HL-60 (cell line): ENCODE results near the gene MLN.

Source experiments
- DNase-seq, 2 experiments: peaks; one replicate each; pipeline ENCODE4 v3.0.0-alpha.2; 2010 to 2020; ENCODE audit warnings: low read depth in 1 of 2, low spot score in 1 of 2
- H3K27ac ChIP-seq: fragments of 250-450 bp; sonication (Bioruptor Pico); replicated peaks from 2 replicates; pipeline ENCODE4 v1.5.1; 2020; ENCODE audit warnings: mild to moderate bottlenecking, moderate library complexity
- H3K27me3 ChIP-seq: fragments of 250-450 bp; sonication (Bioruptor Pico); 2 replicates; pipeline ENCODE4 v1.5.1; 2021; ENCODE audit warnings: mild to moderate bottlenecking, moderate library complexity; ENCODE audit not compliant: insufficient read depth, poor library complexity, severe bottlenecking
- H3K4me3 ChIP-seq: replicated peaks from 2 replicates; pipeline ENCODE4 v1.5.1; 2011; ENCODE audit warnings: mild to moderate bottlenecking, control low read depth, low read length; ENCODE audit not compliant: insufficient read depth
- GABPA ChIP-seq: IDR thresholded peaks from 2 replicates; pipeline ENCODE4 v1.6.1; 2012; ENCODE audit warnings: low read depth
- POLR2AphosphoS5 ChIP-seq: IDR thresholded peaks from 2 replicates; pipeline ENCODE4 v1.6.1; 2012; ENCODE audit warnings: low read depth
- SPI1 ChIP-seq: IDR thresholded peaks from 2 replicates; pipeline ENCODE4 v1.6.1; 2012; ENCODE audit warnings: low read depth, mild to moderate bottlenecking, borderline replicate concordance
- TF ChIP-seq, protein P1 (sequence below): IDR thresholded peaks from one replicate; pipeline ENCODE4 v1.5.1; 2011; ENCODE audit warnings: low read length, control low read depth, inconsistent platforms; ENCODE audit not compliant: insufficient read depth
- TF ChIP-seq, protein P2 (sequence below): IDR thresholded peaks from 2 replicates; pipeline ENCODE4 v1.6.1; 2012; ENCODE audit warnings: low read depth; ENCODE audit not compliant: insufficient replicate concordance

MLN gene

DNA sequence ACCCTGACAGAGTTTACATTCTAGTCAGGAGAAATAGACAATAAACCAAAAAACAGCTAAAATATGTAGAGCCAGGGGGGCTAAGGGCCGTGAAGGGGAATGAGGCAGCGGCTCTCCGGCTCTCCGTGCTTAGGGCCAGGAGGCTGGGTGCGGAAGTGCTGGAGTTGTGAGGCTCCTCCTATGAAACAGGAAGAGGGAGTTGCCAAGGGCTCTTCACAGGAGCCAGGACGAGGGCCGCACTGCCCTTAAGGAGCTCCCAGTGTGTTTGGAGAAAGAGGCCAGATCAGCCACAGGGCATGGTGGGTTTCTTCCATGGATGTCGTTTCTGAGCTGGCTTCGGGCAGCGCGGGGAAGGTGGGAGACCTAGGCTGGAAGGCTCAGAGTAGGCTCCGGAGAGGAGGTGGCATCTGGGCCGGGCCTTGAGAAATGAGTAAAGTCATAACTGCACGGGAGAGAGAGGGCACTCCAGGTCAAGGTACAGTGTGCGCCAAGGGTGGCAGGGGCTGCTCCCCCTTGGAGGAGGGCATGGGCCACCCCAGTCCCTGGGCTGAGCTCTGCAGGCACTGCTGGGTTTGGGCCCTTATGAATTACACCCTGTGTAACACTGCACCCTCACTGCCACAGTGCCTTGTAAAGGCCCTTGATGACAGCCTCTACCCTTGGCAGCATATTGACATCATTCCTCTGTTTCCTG lies 20.8 kb upstream of the MLN start:
- no peak for DNase-seq

DNA sequence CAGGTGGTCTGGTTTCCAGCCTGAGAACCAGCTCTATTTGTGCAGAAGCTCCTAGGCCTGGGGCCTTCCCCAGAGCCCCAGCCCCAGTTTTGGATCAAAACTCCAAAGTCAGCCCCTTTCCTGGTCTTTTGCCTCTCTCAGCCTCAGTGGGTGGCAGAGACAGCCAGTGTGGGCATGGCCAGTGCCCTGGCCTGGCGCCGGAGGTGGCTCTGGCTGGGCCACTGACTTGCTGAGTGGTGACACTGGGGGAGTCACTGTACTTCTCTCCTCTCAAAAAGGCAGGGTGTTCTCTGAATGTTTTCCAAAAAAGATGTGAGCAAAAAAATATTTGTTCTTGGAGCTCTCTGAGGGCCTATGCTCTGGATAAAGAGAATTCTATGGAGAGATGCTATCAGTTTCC lies 20.0 kb upstream of the MLN start:
- Histone ChIP-seq H3K27ac (no peak overlapping the region), H3K4me3 (no peak overlapping the region), H3K27me3 (peaks cover 8% of the 10 kb centered on the region)
- DNase-seq: no peak
- TF ChIP-seq, protein P1, sequence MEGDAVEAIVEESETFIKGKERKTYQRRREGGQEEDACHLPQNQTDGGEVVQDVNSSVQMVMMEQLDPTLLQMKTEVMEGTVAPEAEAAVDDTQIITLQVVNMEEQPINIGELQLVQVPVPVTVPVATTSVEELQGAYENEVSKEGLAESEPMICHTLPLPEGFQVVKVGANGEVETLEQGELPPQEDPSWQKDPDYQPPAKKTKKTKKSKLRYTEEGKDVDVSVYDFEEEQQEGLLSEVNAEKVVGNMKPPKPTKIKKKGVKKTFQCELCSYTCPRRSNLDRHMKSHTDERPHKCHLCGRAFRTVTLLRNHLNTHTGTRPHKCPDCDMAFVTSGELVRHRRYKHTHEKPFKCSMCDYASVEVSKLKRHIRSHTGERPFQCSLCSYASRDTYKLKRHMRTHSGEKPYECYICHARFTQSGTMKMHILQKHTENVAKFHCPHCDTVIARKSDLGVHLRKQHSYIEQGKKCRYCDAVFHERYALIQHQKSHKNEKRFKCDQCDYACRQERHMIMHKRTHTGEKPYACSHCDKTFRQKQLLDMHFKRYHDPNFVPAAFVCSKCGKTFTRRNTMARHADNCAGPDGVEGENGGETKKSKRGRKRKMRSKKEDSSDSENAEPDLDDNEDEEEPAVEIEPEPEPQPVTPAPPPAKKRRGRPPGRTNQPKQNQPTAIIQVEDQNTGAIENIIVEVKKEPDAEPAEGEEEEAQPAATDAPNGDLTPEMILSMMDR: no peak
- no peak for TF ChIP-seq GABPA
- TF ChIP-seq, protein P2, sequence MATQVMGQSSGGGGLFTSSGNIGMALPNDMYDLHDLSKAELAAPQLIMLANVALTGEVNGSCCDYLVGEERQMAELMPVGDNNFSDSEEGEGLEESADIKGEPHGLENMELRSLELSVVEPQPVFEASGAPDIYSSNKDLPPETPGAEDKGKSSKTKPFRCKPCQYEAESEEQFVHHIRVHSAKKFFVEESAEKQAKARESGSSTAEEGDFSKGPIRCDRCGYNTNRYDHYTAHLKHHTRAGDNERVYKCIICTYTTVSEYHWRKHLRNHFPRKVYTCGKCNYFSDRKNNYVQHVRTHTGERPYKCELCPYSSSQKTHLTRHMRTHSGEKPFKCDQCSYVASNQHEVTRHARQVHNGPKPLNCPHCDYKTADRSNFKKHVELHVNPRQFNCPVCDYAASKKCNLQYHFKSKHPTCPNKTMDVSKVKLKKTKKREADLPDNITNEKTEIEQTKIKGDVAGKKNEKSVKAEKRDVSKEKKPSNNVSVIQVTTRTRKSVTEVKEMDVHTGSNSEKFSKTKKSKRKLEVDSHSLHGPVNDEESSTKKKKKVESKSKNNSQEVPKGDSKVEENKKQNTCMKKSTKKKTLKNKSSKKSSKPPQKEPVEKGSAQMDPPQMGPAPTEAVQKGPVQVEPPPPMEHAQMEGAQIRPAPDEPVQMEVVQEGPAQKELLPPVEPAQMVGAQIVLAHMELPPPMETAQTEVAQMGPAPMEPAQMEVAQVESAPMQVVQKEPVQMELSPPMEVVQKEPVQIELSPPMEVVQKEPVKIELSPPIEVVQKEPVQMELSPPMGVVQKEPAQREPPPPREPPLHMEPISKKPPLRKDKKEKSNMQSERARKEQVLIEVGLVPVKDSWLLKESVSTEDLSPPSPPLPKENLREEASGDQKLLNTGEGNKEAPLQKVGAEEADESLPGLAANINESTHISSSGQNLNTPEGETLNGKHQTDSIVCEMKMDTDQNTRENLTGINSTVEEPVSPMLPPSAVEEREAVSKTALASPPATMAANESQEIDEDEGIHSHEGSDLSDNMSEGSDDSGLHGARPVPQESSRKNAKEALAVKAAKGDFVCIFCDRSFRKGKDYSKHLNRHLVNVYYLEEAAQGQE: no peak
- no peak for TF ChIP-seq SPI1
- no peak for TF ChIP-seq POLR2AphosphoS5

More for the DNA sequence above, 20.8 kb upstream of the MLN start:
- Histone ChIP-seq H3K27me3 (peaks cover 8% of the 10 kb centered on the region), H3K27ac (no peak overlapping the region), H3K4me3 (no peak overlapping the region)
- TF ChIP-seq GABPA (no peak), POLR2AphosphoS5 (no peak), SPI1 (no peak)
- TF ChIP-seq, protein P1: no peak
- TF ChIP-seq, protein P2: no peak

DNA sequence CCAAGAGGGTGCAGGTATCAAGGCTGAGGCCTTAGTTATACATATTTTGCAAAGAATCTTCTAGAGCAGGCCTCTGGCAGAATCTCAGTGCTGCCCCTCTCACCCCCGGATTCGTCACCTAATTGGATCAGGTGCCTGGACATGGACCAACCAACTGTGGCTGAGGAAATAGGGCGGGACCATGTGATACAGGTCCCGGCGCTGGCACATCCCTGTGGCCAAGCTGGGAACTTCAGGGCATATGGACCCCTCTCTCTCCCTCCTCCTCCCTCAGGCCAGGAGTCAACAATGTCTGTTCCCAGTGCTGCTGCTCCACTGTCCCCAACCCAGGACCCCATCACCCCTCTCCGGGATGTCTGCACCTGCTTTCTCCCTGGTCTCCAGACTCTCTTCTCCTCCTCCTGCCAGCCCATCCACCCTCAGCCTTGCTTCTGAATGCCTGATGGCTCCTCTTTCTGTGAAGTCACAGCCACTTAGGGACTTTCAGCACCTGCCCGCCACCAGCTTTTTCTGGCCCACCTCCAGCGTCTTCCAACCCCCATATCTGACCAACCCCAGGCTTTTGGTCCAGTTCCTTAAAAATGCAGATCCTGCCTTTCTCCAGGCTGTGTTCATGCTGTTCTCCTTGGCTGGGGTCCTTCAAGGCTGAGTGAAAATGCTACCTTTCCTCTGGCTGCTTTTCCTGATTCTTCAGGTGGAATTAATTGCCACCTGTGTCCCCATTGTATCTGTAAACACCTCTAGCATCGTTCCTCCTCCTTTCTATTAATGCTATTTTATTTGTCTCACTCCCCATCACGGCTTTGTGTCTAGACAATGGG lies 19.0 kb upstream of the MLN start:
- Histone ChIP-seq H3K4me3 (no peak overlapping the region), H3K27ac (no peak overlapping the region), H3K27me3 (peaks cover 8% of the 10 kb centered on the region)
- TF ChIP-seq, protein P1: peak; percentile 7
- TF ChIP-seq, protein P2: no peak
- DNase-seq: no peak
